NCI-H526 treated with DMSO at 0.1 percent for 48 hours (cell line): ENCODE measurements around the gene KIF13A.
"Not testable (repeated sequence)": the region's sequence is repeated elsewhere in the genome, so short reads cannot be mapped to it uniquely, and the experiment has no call there.

Experiments
- DNase-seq: peaks from one replicate; lab custom pipeline; 2025; lab: John Stamatoyannopoulos, UW

KIF13A gene

GRCh38 chr6:17987447-17987696 is at the start of gene KIF13A:
TSS of gene KIF13A (minus strand) at chr6:17987635. CDS start at chr6:17987463, 172 bp downstream.
- DNase-seq = peak; percentile 61

DNA sequence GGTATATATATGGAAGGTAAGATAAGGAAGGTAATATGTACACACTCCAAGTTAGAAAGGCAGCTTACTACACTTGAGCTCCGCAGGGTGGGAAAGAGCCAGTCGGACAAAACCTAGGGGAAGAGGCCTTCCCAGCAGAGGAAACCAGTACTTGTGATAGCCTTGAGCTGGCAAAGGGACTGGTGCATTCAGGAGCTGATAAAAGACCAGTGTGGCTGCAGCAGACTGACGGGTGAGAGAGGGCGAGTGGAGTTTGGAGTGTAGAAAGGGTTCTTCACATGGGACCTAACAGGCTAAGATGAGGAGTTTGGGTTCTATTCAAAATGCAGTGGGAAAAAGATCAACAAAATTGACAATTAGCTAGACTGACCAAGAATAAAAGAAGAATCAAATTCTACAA is 49.3 kb upstream of the KIF13A start:
- no peak for DNase-seq

- DNase-seq = no peak
Measured at GRCh38 chr6:18035330-18035854, 48.0 kb upstream of the KIF13A start.

GRCh38 chr6:18034798-18035202 is 47.4 kb upstream of the KIF13A start:
- no peak for DNase-seq

DNA sequence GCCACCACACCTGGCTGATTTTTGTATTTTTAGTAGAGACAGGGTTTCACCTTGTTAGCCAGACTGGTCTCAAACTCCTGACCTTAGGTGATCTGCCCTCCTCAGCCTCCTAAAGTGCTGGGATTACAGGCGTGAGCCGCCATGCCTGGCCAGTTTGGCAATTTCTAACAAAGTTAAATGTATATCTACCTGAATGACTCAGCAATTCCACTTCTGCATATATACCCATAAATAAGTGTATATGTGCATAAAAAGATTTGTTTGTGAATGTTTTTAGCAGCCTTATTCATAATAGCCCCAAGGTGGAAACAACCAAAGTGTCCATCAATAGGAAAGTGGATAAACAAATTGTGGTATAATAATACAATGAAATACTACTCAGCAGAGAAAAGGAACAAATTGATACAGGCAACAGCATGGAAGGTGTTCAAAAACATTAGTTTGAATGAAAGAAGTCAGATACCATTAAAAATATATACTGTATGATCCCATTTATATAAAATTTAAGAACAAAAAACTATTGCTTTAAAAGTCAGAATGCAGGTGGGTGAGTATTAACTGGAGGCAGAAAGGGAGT is 44.3 kb upstream of the KIF13A start:
- DNase-seq = no peak

DNA sequence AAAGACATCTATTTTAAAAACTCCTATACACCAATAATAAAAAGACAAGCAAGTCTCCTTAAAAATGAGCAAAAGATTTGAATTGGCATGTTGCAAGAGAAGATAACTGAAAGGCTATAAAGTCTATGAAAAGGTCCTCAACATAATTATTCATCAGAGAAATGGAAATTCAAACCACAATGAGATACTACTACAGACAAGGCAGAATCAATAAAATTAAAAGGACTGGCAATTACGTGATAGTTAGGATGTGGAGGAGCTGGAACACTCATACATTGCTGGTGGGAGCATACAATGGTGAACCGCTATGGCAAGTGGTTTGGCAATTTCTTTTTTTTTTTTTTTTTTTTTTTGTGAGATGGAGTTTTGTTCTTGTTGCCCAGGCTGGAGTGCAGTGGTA is 43.8 kb upstream of the KIF13A start:
- DNase-seq = no peak

DNA sequence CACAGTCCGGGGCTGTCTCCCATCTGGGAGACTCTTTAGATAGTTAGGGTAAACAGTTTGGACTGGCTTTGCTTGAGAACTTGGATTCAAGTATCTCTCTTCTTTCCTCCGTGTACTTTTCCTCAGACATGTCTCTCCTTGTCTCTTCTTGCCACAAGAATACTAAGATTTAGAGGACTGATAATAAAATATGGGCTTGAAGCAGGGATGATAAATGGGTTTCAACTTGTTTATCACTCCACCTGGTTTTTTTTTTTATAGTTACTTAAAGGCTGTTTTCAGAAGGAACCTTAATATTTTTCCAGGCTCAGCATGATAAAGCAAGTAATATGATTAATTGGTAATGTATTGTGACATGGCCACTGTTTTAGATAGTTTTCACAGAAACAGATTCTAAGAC is 40.9 kb upstream of the KIF13A start:
- DNase-seq = no peak

GRCh38 chr6:18025596-18025995 is 38.2 kb upstream of the KIF13A start:
- no peak for DNase-seq

DNA sequence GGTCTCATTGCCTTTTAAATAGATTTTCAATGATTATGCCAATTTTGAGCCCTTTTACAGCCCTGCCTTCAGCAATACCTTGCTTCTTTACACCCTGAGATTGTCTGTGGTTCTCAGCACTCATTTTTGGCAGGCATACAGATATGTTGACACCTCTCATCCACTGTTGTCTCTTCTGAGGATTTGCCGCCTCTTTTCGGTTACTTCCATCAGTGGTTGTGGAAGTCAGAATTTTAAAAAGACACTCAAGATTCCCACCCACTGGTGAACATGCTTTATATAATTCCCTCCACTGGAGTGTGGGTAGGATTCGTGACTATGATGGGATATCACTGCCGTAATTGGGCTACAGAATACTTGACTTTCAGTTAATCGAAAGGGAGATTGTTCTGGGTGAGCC is 37.4 kb upstream of the KIF13A start:
- DNase-seq = no peak

- DNase-seq = peak; percentile 73
Measured at GRCh38 chr6:18023891-18024290, 36.5 kb upstream of the KIF13A start.

- DNase-seq = no peak
Measured at GRCh38 chr6:18022398-18023231, 35.2 kb upstream of the KIF13A start.

DNA sequence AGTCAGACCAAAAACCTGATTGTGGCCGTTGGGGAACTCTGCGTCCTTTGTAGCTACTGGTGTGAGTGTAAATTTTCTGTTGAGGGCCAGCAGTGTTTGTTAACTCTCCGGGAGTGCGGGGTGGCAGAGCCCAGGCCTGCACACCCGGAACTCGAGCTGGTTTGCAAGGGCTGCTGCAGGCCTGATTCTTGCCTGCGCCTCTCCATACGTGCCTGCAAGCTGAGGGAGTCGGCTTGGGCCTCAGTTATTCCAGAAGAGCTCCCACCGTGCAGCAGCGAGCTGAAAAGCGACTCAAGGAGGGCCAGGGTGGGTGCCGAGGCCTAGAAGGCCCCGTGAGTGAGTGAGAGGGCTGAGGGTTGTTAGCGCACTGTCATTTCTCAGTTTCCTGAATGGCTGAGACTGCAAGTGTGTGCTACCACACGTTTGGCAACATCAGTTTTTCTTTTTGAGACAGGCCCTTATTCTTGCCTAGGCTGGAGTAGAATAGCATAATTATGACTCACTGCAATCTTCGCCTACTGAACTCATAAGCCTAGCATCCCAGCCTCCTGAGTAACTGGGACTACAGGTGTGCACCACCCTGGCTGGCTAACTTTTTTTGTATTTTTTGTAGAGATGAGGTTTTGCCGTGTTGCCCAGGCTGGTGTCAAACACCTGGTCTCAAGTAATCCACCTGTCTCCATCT is 33.9 kb upstream of the KIF13A start:
- no peak for DNase-seq

DNA sequence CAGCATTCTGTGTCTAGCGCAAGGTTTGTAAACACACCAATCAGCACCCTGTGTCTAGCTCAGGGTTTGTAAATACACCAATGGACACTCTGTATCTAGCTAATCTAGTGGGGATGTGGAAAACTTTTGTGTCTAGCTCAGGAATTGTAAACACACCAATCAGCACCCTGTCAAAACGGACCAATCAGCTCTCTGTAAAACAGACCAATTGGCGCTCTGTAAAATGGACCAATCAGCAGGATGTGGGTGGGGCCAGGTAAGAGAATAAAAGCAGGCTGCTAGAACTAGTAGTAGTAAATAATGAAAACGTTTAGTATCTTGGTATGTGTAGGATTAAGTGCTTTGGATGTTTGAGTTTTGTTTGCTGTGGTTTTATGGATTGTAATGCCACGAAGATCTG is 33.1 kb upstream of the KIF13A start:
- not testable (repeated sequence) for DNase-seq

DNA sequence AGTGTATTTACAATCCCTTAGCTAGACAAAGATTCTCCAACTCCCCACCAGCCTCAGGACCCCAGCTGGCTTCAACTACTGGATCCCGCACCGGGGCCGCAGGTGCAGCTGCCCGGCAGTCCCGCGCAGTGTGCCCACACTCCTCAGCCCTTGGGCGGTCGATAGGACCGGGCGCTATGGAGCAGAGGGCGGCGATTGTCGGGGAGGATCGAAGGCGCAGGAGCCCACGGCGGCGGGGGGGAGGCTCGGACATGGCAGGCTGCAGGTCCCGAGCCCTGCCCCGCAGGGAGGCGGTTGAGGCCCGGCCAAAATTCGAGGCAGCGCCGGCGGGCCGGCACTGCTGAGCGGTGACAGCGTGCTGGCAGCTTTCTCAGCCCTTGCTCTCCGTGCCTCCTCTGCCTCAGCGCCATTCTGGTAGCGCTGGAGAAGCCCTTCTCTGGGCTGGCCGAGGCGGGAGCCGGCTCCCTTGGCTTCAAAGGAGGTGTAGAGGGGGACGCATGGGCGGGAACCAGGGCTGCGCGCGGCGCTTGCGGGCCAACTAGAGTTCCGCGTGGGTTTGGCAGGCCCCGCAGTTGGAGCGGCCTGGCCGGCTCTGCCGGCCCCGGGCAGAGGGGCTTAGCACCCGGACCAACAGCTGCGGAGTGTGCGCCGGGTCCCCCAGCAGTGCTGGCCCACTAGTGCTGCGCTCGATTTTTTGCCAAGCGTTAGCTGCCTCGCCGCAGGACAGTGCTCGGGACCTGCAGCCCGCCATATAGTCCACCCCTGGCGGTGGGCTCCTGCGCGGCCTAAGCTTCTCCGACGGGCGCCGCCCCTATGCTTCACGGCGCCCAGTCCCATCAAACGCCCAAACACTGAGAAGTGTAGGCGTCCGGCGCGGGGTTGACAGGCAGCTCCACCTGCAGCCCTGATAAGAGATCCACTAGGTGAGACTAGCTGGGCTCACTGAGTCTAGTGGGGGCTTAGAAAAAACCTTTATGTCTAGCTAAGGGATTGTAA is 32.4 kb upstream of the KIF13A start:
- no peak for DNase-seq

GRCh38 chr6:18019133-18019532 is 31.7 kb upstream of the KIF13A start:
- DNase-seq = not testable (repeated sequence)

DNA sequence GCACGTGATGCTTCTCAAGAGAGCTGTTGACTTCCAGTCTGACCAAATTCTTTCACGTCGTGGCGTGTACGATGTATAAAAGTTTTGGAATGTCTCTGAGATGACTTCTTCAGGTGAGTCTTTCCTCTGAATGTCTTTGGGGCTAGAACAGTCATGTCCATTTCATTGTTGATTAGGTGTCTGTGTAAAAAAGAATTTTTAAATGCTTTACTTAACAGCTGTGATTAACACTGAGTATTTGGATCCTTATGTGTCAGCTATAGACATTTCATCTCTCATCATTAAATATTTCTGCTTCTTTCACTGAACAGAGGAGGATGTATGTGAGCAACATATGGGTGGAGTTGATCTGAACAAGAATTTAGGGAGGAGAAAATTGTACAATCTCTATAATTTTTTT is 29.3 kb upstream of the KIF13A start:
- no peak for DNase-seq

- no peak for DNase-seq
Measured at GRCh38 chr6:18016133-18016532, 28.7 kb upstream of the KIF13A start.

- DNase-seq = no peak
Measured at GRCh38 chr6:18011287-18011686, 23.9 kb upstream of the KIF13A start.

- DNase-seq = not testable (repeated sequence)
Measured at GRCh38 chr6:18010540-18010939, 23.1 kb upstream of the KIF13A start.

DNA sequence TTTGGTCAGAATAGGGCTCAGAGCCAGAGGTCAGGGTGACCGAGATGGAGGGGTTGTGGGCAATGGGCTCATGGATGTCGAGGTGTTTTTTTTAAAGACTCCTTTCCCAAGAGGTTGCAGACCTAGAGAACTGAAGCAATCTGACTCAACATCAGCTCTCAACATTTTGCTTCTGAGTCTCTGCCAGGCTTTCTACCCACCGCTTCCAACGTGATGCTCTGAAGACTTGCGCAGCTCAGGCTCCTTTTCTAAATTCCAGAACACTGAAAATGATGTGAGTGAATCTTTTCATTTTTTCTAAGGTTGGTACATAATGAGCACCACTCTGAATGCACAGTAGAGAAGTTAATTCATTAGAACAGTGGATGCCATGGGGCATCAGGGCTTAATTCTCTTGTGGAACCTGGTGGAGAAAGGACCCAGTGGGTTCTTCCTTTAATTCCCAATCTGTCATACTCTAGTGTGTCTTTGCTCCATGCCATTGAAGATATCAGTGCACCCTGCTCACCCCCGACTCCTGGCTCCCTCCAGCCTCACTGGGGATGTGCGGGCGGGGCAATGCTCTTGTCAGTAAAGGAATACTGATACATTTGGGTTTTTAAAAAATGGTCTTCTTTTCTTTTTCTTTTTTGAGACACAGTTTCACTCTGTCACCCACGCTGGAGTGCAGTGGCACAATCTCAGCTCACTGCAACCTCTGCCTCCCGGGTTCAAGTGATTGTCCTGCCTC is 17.0 kb upstream of the KIF13A start:
- no peak for DNase-seq

DNA sequence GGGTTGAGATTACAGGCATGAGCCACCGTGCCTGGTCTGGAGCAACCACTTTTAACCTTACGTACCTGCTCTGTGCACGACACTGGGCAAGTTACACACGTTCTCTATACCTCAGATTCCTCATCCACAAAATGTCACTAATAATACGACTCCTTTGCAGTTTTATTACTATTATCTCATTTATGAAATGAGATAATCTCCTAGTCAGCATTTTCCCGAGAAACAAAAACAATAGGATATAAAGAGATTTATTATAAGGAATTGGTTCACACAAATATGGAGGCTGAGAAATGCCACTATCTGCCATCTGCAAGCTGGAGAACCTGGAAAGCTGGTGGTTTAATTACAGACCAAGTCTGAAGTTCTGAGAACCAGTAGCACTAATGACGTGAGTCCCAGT is 12.0 kb upstream of the KIF13A start:
- no peak for DNase-seq
